Measurements from ENCODE around the gene SLC6A8. TPM values are rescaled to one million over a fixed set of nuclear protein-coding genes. Genes with fewer than 3 reads are reported as not detected.

Gene SLC6A8
- total RNA-seq, 2 experiments from 2014 or later: not detected

- CTCF ChIA-PET (ENCODE audit: unreplicated experiment): no interaction called here
- BruUV-seq (replicated peaks): no TSS peak
- TF ChIP-seq EZH2phosphoT487 (IDR thresholded peaks at IDR 0.05; ENCODE audit: borderline replicate concordance, low read depth, low read length): no peak
- no peak for TF ChIP-seq CTCF (conservative IDR thresholded peaks at IDR 0.05; ENCODE audit: low read length)
These were observed 49.2 kb downstream of the SLC6A8 start for GRCh38 chrX:153736871-153737441.

GRCh38 chrX:153738056-153738605 is 50.4 kb downstream of the SLC6A8 start:
- ChIA-PET CTCF (ENCODE audit: unreplicated experiment) (no interaction called here), POLR2A (no interaction called here)
- Histone ChIP-seq H3K4me3 (ENCODE audit: low read depth, low read length, poor library complexity, severe bottlenecking) (no peak overlapping the region), H3K4me2 (ENCODE audit: low read length) (no peak overlapping the region), H3K79me2 (ENCODE audit: insufficient read depth, low read depth, low read length) (no peaks in the 10 kb centered on the region), H3K9me3 (ENCODE audit: low read length) (no peaks in the 10 kb centered on the region), H3K9me2 (ENCODE audit: insufficient read depth, low read length) (no peaks in the 10 kb centered on the region), H3K36me3 (ENCODE audit: insufficient read depth, low read length) (no peaks in the 10 kb centered on the region), H2AFZ (ENCODE audit: low read length) (no peak overlapping the region), H3K4me1 (ENCODE audit: insufficient read depth, low read length, poor library complexity, severe bottlenecking) (peaks cover 10% of the 10 kb centered on the region), H4K20me1 (ENCODE audit: insufficient read depth, low read length) (no peaks in the 10 kb centered on the region), H3K27ac (ENCODE audit: low read depth, low read length, poor library complexity, severe bottlenecking) (no peak overlapping the region)
- no TSS peak for BruUV-seq (replicated peaks)
- intact Hi-C loops (cut with micrococcal nuclease; ENCODE audit: unreplicated experiment): no loop called here
- no peak for TF ChIP-seq EZH2phosphoT487 (IDR thresholded peaks at IDR 0.05; ENCODE audit: borderline replicate concordance, low read depth, low read length)
- no peak for TF ChIP-seq CTCF (conservative IDR thresholded peaks at IDR 0.05; ENCODE audit: low read length)
- DNase-seq (ENCODE audit: low spot score): no peak

More at GRCh38 chrX:153736871-153737441, 49.2 kb downstream of the SLC6A8 start:
- H4K20me1 ChIP-seq (ENCODE audit: insufficient read depth, low read length): no peaks in the 10 kb centered on the region
- H3K36me3 ChIP-seq (ENCODE audit: insufficient read depth, low read length): no peaks in the 10 kb centered on the region
- no peaks in the 10 kb centered on the region for H3K9me2 ChIP-seq (ENCODE audit: insufficient read depth, low read length)
- POLR2A ChIA-PET: no interaction called here
- no peaks in the 10 kb centered on the region for H3K9me3 ChIP-seq (ENCODE audit: low read length)
- peaks cover 10% of the 10 kb centered on the region for H3K4me1 ChIP-seq (ENCODE audit: insufficient read depth, low read length, poor library complexity, severe bottlenecking)
- H3K27ac ChIP-seq (ENCODE audit: low read depth, low read length, poor library complexity, severe bottlenecking): no peak overlapping the region
- no peak overlapping the region for H2AFZ ChIP-seq (ENCODE audit: low read length)
- H3K4me2 ChIP-seq (ENCODE audit: low read length): no peak overlapping the region
- H3K4me3 ChIP-seq (ENCODE audit: low read depth, low read length, poor library complexity, severe bottlenecking): no peak overlapping the region
- intact Hi-C loops (cut with micrococcal nuclease; ENCODE audit: unreplicated experiment): no loop called here
- DNase-seq (ENCODE audit: low spot score): no peak
- no peaks in the 10 kb centered on the region for H3K79me2 ChIP-seq (ENCODE audit: insufficient read depth, low read depth, low read length)

- Histone ChIP-seq H4K20me1 (ENCODE audit: insufficient read depth, low read length) (no peaks in the 10 kb centered on the region), H3K36me3 (ENCODE audit: insufficient read depth, low read length) (no peaks in the 10 kb centered on the region), H3K4me2 (ENCODE audit: low read length) (no peak overlapping the region), H3K4me3 (ENCODE audit: low read depth, low read length, poor library complexity, severe bottlenecking) (no peak overlapping the region), H3K9me2 (ENCODE audit: insufficient read depth, low read length) (no peaks in the 10 kb centered on the region), H3K4me1 (ENCODE audit: insufficient read depth, low read length, poor library complexity, severe bottlenecking) (peaks cover 8% of the 10 kb centered on the region), H3K27ac (ENCODE audit: low read depth, low read length, poor library complexity, severe bottlenecking) (no peak overlapping the region), H3K79me2 (ENCODE audit: insufficient read depth, low read depth, low read length) (no peaks in the 10 kb centered on the region), H2AFZ (ENCODE audit: low read length) (no peak overlapping the region), H3K9me3 (ENCODE audit: low read length) (no peaks in the 10 kb centered on the region)
- ChIA-PET CTCF (ENCODE audit: unreplicated experiment) (interaction anchor here (0.6 kb wide), 1 partner anchor 32 kb away, joined by 4 read pairs; no protein-coding TSS in a partner anchor), POLR2A (interaction anchor here (0.7 kb wide), 1 partner anchor 792 kb away, joined by 3 read pairs; no protein-coding TSS in a partner anchor)
- intact Hi-C loops (cut with micrococcal nuclease; ENCODE audit: unreplicated experiment): no loop called here
- BruUV-seq (replicated peaks): no TSS peak
- TF ChIP-seq EZH2phosphoT487 (IDR thresholded peaks at IDR 0.05; ENCODE audit: borderline replicate concordance, low read depth, low read length) (no peak), CTCF (conservative IDR thresholded peaks at IDR 0.05; ENCODE audit: low read length) (no peak)
- DNase-seq (ENCODE audit: low spot score): no peak
These were observed 52.2 kb downstream of the SLC6A8 start for GRCh38 chrX:153739754-153740486.
